Caco-2 (cell line): ENCODE data around the gene TMC7. TPM values are rescaled to one million over a fixed set of nuclear protein-coding genes. Genes with fewer than 3 reads are reported as not detected.
"Not testable (repeated sequence)": the region's sequence is repeated elsewhere in the genome, so short reads cannot be mapped to it uniquely, and the experiment has no call there.

Source experiments
- BruUV-seq: library from RNA; stranded (reverse); fragments of 400-500 nt; replicated peaks from 2 replicates; lab custom pipeline; 2021; lab: Mats Ljungman, UMichigan
- CTCF ChIA-PET: fragments of 300-600 bp; sonication (Branson Sonifier 250); formaldehyde crosslinking; loops from one replicate; lab custom pipeline; 2022; ENCODE audit warnings: antibody characterized with exemption; lab: Charles Lee
- POLR2A ChIA-PET: fragments of 300-600 bp; sonication (Branson Sonifier 250); formaldehyde crosslinking; loops from one replicate; lab custom pipeline; 2022; ENCODE audit warnings: antibody characterized with exemption; lab: Charles Lee
- DNase-seq, 2 experiments: peaks; one replicate each; pipeline versions ENCODE4 v3.0.0 to v3.0.0-alpha.2; 2020 to 2022
- H3K27me3 ChIP-seq: replicated peaks from 2 replicates; pipeline ENCODE4 v1.6.0; 2011; ENCODE audit warnings: low read length; ENCODE audit not compliant: control insufficient read depth, insufficient read depth
- H3K36me3 ChIP-seq: 2 replicates; pipeline ENCODE4 v1.5.1; 2011; ENCODE audit warnings: low read length; ENCODE audit not compliant: control insufficient read depth, insufficient read depth
- H3K4me1 ChIP-seq: fragments of 250-450 bp; sonication (Bioruptor Pico); 2 replicates; pipeline ENCODE4 v1.5.1; 2020; ENCODE audit warnings: mild to moderate bottlenecking
- H3K4me3 ChIP-seq: 2 replicates; pipeline ENCODE4 v1.5.1; 2011; ENCODE audit warnings: low read depth, mild to moderate bottlenecking, control low read depth, low read length
- H3K9me3 ChIP-seq: fragments of 250-450 bp; sonication (Bioruptor Pico); 2 replicates; pipeline ENCODE4 v1.5.1; 2020; ENCODE audit warnings: mild to moderate bottlenecking, moderate library complexity
- H3K27ac Mint-ChIP-seq: one replicate; pipeline ENCODE4 v1.8.0; 2022; ENCODE audit warnings: mixed read lengths; ENCODE audit not compliant: unreplicated experiment
- H3K27me3 Mint-ChIP-seq: one replicate; pipeline ENCODE4 v1.8.0; 2022; ENCODE audit warnings: mixed read lengths; ENCODE audit not compliant: insufficient read depth, unreplicated experiment
- H3K36me3 Mint-ChIP-seq: one replicate; pipeline ENCODE4 v1.8.0; 2022; ENCODE audit warnings: mild to moderate bottlenecking, mixed read lengths; ENCODE audit not compliant: insufficient read depth, unreplicated experiment
- H3K4me1 Mint-ChIP-seq: one replicate; pipeline ENCODE4 v1.8.0; 2022; ENCODE audit warnings: low read depth, mixed read lengths; ENCODE audit not compliant: unreplicated experiment
- H3K4me3 Mint-ChIP-seq: one replicate; pipeline ENCODE4 v1.8.0; 2022; ENCODE audit warnings: mild to moderate bottlenecking, moderate library complexity, mixed read lengths; ENCODE audit not compliant: unreplicated experiment
- H3K9me3 Mint-ChIP-seq: one replicate; pipeline ENCODE4 v1.8.0; 2022; ENCODE audit warnings: mixed read lengths; ENCODE audit not compliant: unreplicated experiment
- CTCF ChIP-seq, 2 experiments: fragments of 200-600 bp in 1 of 2; IDR thresholded peaks; 1 replicate in 1 of 2; 2 replicates in 1 of 2; pipeline versions ENCODE4 v1.5.1 to v1.8.0; 2011 to 2022; ENCODE audit warnings: antibody characterized with exemption in 1 of 2, control low read depth in 1 of 2, inconsistent platforms in 1 of 2, low read depth in 1 of 2, low read length in 1 of 2, mild to moderate bottlenecking in 1 of 2, moderate library complexity in 1 of 2; ENCODE audit not compliant: insufficient read depth in 1 of 2, severe bottlenecking in 1 of 2, unreplicated experiment in 1 of 2
- intact Hi-C: fragments of 100-400 bp; cut with micrococcal nuclease; formaldehyde crosslinking; loops from one replicate; pipeline ENCODE4 v1.10.0; 2022; ENCODE audit not compliant: unreplicated experiment
- total RNA-seq: library from RNA; stranded (reverse); gene quantifications from 2 replicates; pipeline ENCODE4 v1.2.3, GENCODE V29; 2022

Gene TMC7
- total RNA-seq, 1 experiment from 2014 or later: 4.0 TPM

- Mint-ChIP-seq H3K27ac (no peak overlapping the region), H3K4me1 (no peaks in the 10 kb centered on the region), H3K27me3 (no peaks in the 10 kb centered on the region), H3K9me3 (no peaks in the 10 kb centered on the region), H3K4me3 (no peak overlapping the region), H3K36me3 (no peaks in the 10 kb centered on the region)
- Histone ChIP-seq H3K36me3 (no peaks in the 10 kb centered on the region), H3K9me3 (no peaks in the 10 kb centered on the region), H3K4me3 (no peak overlapping the region), H3K4me1 (no peaks in the 10 kb centered on the region), H3K27me3 (no peaks in the 10 kb centered on the region)
- CTCF ChIA-PET: no interaction called here
- POLR2A ChIA-PET: no interaction called here
- BruUV-seq: no TSS peak
- DNase-seq: no peak
- TF ChIP-seq CTCF (IDR thresholded peaks at IDR 0.05; ENCODE audit: insufficient read depth in 1 of 2, low read depth in 1 of 2, low read length in 1 of 2, severe bottlenecking in 1 of 2, unreplicated experiment in 1 of 2): no peak
- intact Hi-C loops: no loop called here
Measured at GRCh38 chr16:18948372-18949020, 35.2 kb upstream of the TMC7 start.

- no peak overlapping the region for H3K4me3 ChIP-seq
- no peaks in the 10 kb centered on the region for H3K9me3 ChIP-seq
- H3K27me3 Mint-ChIP-seq: no peaks in the 10 kb centered on the region
- no TSS peak for BruUV-seq
- POLR2A ChIA-PET: no interaction called here
- H3K4me1 Mint-ChIP-seq: no peaks in the 10 kb centered on the region
- intact Hi-C loops: no loop called here
- H3K27ac Mint-ChIP-seq: no peak overlapping the region
- CTCF ChIA-PET: interaction anchor here (0.6 kb wide), 1 partner anchor 13 kb away, joined by 3 read pairs; no protein-coding TSS in a partner anchor
- H3K4me1 ChIP-seq: no peaks in the 10 kb centered on the region
- no peak overlapping the region for H3K4me3 Mint-ChIP-seq
- no peaks in the 10 kb centered on the region for H3K9me3 Mint-ChIP-seq
- no peaks in the 10 kb centered on the region for H3K27me3 ChIP-seq
- DNase-seq: no peak
- no peak for TF ChIP-seq CTCF (IDR thresholded peaks at IDR 0.05; ENCODE audit: insufficient read depth in 1 of 2, low read depth in 1 of 2, low read length in 1 of 2, severe bottlenecking in 1 of 2, unreplicated experiment in 1 of 2)
- no peaks in the 10 kb centered on the region for H3K36me3 ChIP-seq
- no peaks in the 10 kb centered on the region for H3K36me3 Mint-ChIP-seq
Measured at GRCh38 chr16:18950469-18951185, 33.1 kb upstream of the TMC7 start.

GRCh38 chr16:18953547-18953946 is 30.2 kb upstream of the TMC7 start:
- H3K36me3 ChIP-seq: no peaks in the 10 kb centered on the region

GRCh38 chr16:18955874-18956580 is 27.7 kb upstream of the TMC7 start:
- H3K9me3 Mint-ChIP-seq, H3K4me1 ChIP-seq, H3K9me3 ChIP-seq, H3K36me3 ChIP-seq, H3K36me3 Mint-ChIP-seq, H3K27me3 ChIP-seq, H3K27me3 Mint-ChIP-seq, intact Hi-C loops, H3K4me1 Mint-ChIP-seq, BruUV-seq: not testable (repeated sequence)
- Mint-ChIP-seq H3K27ac (peak overlapping the region; percentile 39), H3K4me3 (peak overlapping the region; percentile 69)
- DNase-seq: peak in 1 of 2 experiments; percentile 15
- POLR2A ChIA-PET: interaction anchor here (0.5 to 0.7 kb wide), 5 partner anchors 19 to 166 kb away, joined by 3 read pairs; partner anchors contain the start of genes ARL6IP1 and RPS15A
- CTCF ChIA-PET: interaction anchor here (0.6 kb wide), 1 partner anchor 15 kb away, joined by 3 read pairs; no protein-coding TSS in a partner anchor
- peak overlapping the region; percentile 14 for H3K4me3 ChIP-seq

More at GRCh38 chr16:18953547-18953946, 30.2 kb upstream of the TMC7 start:
- Histone ChIP-seq H3K27me3 (no peaks in the 10 kb centered on the region), H3K4me3 (no peak overlapping the region), H3K4me1 (peaks cover under 1% of the 10 kb centered on the region; the same call in 1 of the 2 replicates), H3K9me3 (no peaks in the 10 kb centered on the region)
- no TSS peak for BruUV-seq
- Mint-ChIP-seq H3K36me3 (no peaks in the 10 kb centered on the region), H3K4me3 (no peak overlapping the region), H3K27me3 (no peaks in the 10 kb centered on the region), H3K9me3 (no peaks in the 10 kb centered on the region), H3K27ac (no peak overlapping the region), H3K4me1 (no peaks in the 10 kb centered on the region)
- CTCF ChIA-PET: interaction anchor here (1.1 kb wide), 1 partner anchor 122 kb away, joined by 5 read pairs; no protein-coding TSS in a partner anchor
- POLR2A ChIA-PET: no interaction called here
- intact Hi-C loops: no loop called here
- TF ChIP-seq CTCF (IDR thresholded peaks at IDR 0.05; ENCODE audit: insufficient read depth in 1 of 2, low read depth in 1 of 2, low read length in 1 of 2, severe bottlenecking in 1 of 2, unreplicated experiment in 1 of 2): no peak
- DNase-seq: no peak
